GM12892 (cell line): Measurements from ENCODE around the gene NTMT2.

Source experiments
- POLR2A ChIP-seq: IDR thresholded peaks from 2 replicates; pipeline ENCODE4 v1.6.1; 2011; ENCODE audit warnings: low read depth, low read length, control low read depth
- POLR2AphosphoS5 ChIP-seq: IDR thresholded peaks from 2 replicates; pipeline ENCODE4 v1.6.1; 2011; ENCODE audit warnings: low read depth, low read length, control low read depth
- TAF1 ChIP-seq: IDR thresholded peaks from 2 replicates; pipeline ENCODE4 v1.6.1; 2011; ENCODE audit warnings: low read depth, mild to moderate bottlenecking, control low read depth, low read length, borderline replicate concordance

GRCh38 chr1:170153417-170153816 lies 7.7 kb downstream of the NTMT2 start:
- TF ChIP-seq POLR2A (no peak), POLR2AphosphoS5 (no peak), TAF1 (no peak)
